MV-4-11 (cell line): Measurements from ENCODE around the gene ROBO1.
"Not testable (repeated sequence)": the region's sequence is repeated elsewhere in the genome, so short reads cannot be mapped to it uniquely, and the experiment has no call there.

Experiments used
- DNase-seq: peaks from one replicate; lab custom pipeline; 2025; lab: John Stamatoyannopoulos, UW

The ROBO1 gene

GRCh38 chr3:79767905-79768267 is at the start of gene ROBO1:
ROBO1 (minus strand) TSS chr3:79767998.
- DNase-seq = no peak

GRCh38 chr3:79817224-79817623 is 49.4 kb upstream of the ROBO1 start:
- DNase-seq = no peak

DNA sequence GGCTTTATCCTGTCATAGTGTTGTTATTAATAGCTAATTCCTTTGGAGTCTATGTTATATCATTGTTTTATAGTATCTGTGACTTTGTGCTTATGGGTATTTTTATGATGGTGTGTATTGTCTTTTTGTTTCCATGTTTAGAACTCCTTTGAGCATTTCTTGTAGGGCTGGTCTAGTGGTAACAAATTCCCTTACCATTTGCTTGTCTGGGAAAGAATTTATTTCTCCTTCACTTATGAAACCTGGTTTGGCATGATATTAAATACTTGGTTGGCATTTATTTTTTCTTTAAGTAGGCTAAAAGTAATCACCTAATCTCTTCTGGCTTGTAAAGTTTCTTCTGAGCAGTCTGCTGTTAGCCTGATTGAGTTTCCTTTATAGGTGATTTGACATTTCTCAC is 47.7 kb upstream of the ROBO1 start:
- no peak for DNase-seq

DNA sequence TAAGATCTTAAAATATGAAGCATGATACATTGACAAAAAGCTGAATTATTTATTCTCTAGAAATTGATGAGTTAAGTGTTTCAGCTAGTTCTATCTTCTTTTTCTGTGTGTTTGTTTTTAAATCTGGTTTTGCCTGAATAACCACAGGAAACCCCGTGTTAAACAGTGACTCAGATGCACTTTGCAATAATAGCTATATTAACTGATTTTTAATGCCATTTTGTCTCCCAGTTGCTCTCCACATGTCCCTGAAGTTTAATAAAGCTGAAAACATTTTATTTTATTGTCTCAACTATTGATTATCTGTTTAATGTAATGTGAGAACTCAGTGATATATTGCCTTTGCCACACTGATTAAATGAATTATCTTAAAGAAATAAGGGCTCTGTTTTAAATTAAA is 42.8 kb upstream of the ROBO1 start:
- DNase-seq = no peak

DNA sequence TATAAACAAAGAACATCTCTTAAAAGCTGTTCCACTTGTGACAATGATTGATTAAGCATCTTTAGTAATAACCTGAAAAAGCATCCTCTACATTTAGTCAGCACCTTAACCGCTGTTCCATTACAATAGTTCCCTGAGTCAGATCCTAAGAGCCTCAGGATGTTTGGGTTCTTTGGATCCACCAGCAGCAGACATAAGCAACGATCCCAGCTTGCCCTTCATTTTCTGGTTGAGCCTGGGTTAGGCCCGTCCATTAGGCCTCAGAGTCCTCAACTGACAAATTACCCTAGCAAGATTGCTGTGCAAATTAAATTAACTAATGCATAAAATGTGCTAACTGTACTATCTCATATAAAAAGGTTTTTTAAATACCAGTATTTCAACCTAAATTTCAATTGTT is 42.3 kb upstream of the ROBO1 start:
- DNase-seq = no peak

- DNase-seq = no peak
Observed at GRCh38 chr3:79809106-79809505, 41.3 kb upstream of the ROBO1 start.

DNA sequence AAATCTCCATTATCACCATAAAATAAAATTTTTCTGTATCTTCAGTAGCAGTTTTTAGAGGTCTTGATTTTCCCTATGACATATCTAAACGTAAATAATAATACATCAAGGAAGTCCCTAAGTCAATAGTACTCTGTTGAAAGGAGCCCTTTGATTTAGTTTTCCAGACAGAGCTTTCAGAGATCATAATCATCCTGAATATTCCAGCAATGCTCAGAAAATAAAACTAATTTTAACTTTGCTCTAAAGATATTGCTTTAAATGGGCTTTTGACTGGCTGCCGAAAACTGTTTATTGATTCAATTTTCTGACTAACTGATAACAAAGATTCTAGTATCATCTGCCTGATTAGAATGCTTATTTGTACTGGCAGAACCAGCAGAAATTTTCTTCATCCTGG is 40.7 kb upstream of the ROBO1 start:
- DNase-seq = no peak

DNA sequence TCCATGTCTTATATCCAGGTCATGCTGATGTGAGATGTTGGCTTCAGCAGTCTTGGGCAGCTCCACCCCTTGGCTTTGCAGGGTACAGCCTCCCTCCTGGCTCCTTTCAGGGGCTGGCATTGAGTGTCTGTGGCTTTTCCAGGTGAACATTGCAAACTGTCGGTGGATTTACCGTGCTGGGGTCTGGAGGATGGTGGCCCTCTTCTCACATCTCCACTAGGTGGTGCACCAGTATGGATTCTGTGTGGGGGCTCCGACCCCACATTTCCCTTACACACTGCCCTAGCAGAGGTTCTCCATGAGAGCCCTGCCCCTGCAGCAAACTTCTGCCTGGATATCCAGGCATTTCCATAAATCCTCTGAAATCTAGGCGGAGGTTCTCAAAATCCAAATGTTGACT is 22.4 kb upstream of the ROBO1 start:
- not testable (repeated sequence) for DNase-seq

DNA sequence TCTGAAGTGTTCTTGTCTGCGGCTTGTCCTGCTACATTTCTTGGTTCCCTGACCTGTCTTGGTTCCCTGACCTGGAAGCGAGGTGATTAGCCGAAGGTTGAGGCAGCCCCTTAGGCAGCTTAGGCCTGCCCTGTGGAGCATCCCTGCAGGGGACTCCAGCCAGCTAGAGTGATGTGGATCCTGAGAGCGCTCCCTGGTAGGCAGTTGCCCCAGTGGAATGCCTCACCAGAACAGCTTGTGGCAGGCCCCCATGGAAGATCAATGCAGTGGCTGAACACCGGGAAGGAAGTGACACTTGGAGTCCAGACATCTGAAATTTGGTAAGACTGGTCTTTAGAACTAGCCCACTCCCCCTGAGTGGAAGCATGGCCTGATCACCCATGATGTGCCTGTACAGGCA is 5.5 kb upstream of the ROBO1 start:
- no peak for DNase-seq

GRCh38 chr3:79769229-79769628 is 1.4 kb upstream of the ROBO1 start:
- no peak for DNase-seq

DNA sequence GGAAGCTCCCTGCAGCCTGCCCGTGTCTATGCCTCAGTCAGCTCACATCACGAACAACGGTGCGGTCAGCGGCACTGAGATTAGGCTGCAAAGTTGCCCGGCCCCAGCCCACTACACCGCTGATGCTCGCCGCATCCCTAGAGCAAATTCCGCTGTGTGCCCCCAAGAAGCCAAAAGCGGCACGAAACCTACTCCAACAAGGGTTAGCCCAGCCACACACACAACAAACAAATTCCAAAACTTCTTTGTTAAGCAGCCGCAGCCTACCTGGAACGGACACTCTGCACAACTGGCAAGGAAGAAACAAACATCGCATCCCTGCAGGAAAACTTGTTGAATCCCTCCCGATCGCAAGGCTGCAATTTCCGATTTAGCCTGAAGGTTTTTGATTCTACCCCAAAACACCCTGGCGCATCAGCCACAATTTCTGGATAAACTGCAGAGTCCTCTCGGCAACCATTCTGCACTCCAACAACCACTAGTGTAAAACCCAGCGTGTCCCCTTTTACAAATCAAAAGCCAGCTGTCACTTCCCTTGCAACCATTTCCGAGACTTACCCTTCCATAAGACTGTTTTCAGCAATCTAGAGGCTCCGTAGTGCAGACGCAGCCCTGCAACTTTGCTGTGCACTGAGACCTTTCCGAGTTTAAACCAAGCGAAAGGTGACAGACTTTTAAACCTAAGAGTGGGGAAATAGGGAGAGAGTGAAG is 449 bp downstream of the ROBO1 start:
- DNase-seq = no peak

DNA sequence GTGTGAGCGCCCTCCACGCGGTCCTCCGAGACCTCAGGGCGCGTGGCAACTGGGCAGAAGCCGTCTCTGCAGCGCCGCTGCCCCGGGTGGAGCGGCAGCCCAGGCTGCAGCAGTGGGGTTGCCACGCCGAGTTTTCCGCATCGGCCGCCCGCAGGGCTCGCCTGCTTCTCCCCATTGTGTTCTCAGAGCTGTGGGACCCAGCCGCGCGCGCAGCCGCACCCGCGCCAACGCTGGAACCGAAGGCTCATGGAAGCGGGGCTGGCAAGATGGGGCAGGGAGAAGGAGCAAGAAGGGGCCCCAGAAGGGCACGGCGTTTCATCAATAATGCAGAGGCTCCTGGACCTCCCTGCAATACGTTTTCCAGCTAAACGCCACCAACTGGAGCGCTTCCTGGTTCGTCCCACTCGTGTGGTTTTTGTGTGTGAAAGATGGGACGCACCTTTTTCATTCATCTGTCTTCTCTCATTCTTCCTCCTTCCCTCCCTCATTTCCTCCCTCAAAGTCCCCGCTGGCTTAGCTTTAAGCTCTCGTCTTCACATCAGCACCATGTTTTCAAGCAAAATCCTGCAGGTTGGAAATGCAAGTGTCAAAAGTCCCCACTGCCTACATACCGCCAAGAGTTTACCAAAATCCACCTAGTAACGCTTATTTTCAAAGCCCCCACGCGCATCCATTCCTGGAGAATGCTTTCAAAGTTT is 1.2 kb downstream of the ROBO1 start:
- no peak for DNase-seq

DNA sequence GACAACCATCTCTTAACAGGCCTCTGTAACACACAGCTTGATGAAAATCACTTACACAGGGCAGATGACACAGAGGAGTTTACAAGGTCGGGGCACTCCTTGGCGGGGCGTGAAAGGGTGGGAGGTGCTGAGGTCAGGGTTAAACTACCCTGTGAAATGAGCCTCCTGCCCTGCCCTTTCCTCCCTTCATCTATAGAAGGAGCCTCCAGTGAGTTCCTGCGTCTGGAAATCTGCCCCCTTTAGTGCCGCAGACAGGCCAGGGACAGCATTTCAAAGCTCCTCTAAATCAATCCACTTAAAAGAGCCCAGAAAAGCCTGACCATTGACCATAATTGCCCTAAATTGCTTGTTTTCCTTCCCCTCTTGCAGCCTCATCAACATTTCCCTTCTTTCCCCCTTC is 1.9 kb downstream of the ROBO1 start:
- DNase-seq = no peak

- DNase-seq = no peak
Observed at GRCh38 chr3:79761441-79761840, 6.4 kb downstream of the ROBO1 start.

- no peak for DNase-seq
Observed at GRCh38 chr3:79751703-79752102, 16.1 kb downstream of the ROBO1 start.

DNA sequence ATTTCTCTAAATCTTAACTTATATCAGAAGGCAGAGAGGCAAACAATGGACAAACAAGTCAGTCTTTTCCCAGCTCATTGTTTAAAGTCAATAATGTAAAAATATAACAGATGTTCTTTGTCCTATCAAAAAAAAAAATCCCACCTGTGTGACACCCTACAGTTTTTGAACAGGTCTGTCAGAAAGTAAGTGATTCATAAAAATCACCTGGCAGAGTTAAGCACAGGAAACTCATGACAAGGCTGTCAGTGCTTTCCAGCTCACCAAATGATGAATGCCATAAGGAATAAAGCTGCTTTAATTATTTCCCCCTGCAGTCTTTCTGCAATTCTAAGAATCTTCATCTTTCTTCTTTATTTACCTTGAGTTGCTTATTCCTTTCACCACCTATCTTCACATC is 30.3 kb downstream of the ROBO1 start:
- DNase-seq = no peak

DNA sequence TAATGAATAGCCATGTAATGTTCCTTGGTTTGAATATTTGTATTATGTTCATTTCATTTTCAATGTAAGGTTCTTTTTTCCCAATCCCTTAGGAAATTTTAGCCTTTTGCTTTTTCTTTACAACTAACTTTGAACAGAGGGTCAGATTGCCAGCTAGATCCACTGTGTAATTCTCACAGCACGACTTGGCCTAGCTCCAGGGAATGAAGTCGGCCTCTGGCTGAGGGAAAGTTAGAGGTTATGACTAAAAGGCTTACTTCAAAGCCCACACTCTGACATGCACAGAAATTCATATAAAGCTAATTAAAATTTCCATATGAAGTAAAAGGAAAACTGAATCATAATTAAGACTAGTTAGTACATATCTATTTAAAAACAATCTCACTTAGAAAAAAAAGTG is 38.7 kb downstream of the ROBO1 start:
- DNase-seq = no peak

DNA sequence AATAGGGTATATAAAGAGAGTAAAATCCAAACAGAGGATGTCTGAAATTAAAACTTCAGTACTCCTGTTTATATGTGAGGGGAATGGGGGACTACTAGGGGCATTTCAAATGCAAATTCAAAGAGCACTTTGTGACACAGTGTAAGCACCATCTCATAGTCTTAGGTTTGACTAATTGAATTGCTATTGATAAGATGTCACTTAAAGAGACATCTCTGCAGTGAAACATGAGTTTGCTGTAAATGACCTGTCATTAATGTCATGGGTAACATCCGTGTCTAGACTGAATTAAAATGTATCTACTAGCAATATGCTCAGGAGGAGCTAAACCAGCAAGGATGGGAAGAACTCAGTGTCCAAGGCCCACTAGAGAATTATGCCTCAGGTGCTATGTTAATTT is 41.0 kb downstream of the ROBO1 start:
- no peak for DNase-seq

DNA sequence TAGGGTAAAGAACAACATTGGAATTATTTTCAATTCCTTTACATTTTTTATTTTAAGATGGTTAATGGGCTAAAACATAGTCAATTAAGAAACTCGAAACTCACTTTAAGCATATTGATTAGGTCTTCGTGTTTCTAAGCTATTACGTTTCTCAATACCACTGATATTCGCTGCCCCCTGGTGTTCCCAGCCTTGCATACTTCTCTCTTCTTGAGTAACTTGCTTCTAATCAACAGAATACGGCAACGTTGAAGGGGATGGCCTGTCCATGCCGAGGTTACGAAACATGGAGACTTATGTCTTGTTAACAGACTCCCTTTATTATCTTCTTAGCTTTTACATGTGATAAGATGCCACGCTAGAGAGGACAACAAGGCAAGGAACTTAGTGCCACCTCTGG is 43.6 kb downstream of the ROBO1 start:
- DNase-seq = no peak

DNA sequence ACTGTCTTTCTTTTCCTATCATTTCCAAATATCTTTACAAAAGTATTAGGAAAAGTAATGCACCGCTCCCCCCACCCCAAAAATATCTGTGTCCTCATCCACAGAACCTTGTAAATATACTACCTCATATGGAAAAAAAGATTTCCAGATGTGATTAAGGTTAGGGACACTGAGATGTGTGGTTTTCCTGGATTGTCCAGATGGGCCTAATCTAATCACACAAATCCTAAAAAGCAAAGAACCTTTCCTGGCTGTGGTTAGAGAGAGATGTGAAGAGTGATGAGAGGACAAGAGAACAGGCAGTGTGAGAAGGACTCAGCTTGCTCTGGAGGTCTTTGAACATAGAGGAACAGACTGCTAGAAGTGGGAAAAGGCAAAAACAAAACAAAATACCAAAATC is 77.7 kb downstream of the ROBO1 start:
- no peak for DNase-seq

- no peak for DNase-seq
Observed at GRCh38 chr3:79685108-79685507, 82.7 kb downstream of the ROBO1 start.

GRCh38 chr3:79684041-79684440 is 83.8 kb downstream of the ROBO1 start:
- DNase-seq = no peak

- DNase-seq = no peak
Observed at GRCh38 chr3:79672731-79673130, 95.1 kb downstream of the ROBO1 start.

DNA sequence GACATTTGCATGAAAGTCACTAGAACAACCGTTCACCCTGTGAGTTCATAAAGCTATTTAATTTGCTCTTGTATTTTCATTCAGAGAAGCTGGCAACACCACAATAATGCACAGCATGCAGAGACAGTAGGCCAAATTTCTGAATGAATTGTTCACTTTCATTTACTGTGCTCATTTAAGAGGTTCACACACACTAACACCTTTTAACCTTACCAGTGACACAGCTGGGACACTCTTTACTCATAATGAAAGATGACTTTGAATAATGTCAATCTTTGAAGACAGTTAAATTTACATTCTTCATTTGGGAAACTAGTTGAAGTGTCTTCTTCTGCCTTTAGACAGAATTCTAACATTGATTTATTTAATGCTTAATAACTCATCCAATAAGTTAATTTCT is 95.7 kb downstream of the ROBO1 start:
- DNase-seq = no peak
